Fibroblast of pulmonary artery (primary cell): ENCODE data around the gene LRP1B.

Source experiments
- DNase-seq: peaks from one replicate; pipeline ENCODE4 v3.0.0-alpha.2; 2010; ENCODE audit warnings: low read depth
- H3K4me3 ChIP-seq: replicated peaks from 2 replicates; pipeline ENCODE4 v1.5.1; 2011; ENCODE audit warnings: low read depth, mild to moderate bottlenecking, control low read depth, low read length, moderate library complexity
- CTCF ChIP-seq: IDR thresholded peaks from 2 replicates; pipeline ENCODE4 v1.5.1; 2011; ENCODE audit warnings: mild to moderate bottlenecking, control low read depth, low read length, inconsistent platforms; ENCODE audit errors: missing control alignments

Gene LRP1B

GRCh38 chr2:141496810-141497209 is 634.0 kb downstream of the LRP1B start:
- peak; percentile 25 for DNase-seq
- no peak overlapping the region for H3K4me3 ChIP-seq

GRCh38 chr2:141493936-141494335 is 636.9 kb downstream of the LRP1B start:
- no peak for DNase-seq
- no peak overlapping the region for H3K4me3 ChIP-seq
- no peak for TF ChIP-seq CTCF

More at GRCh38 chr2:141496810-141497209, 634.0 kb downstream of the LRP1B start:
- no peak for TF ChIP-seq CTCF

GRCh38 chr2:141492816-141493215 is 638.0 kb downstream of the LRP1B start:
- H3K4me3 ChIP-seq, result no peak overlapping the region
- no peak for DNase-seq
- no peak for TF ChIP-seq CTCF

GRCh38 chr2:141490886-141491285 is 639.9 kb downstream of the LRP1B start:
- DNase-seq, result no peak
- TF ChIP-seq CTCF, result no peak
- no peak overlapping the region for H3K4me3 ChIP-seq

- no peak overlapping the region for H3K4me3 ChIP-seq
- TF ChIP-seq CTCF, result no peak
- DNase-seq, result no peak
Measured at GRCh38 chr2:141482697-141483096, 648.1 kb downstream of the LRP1B start.

- TF ChIP-seq CTCF, result no peak
- no peak overlapping the region for H3K4me3 ChIP-seq
- DNase-seq, result no peak
Measured at GRCh38 chr2:141475801-141476200, 655.0 kb downstream of the LRP1B start.

- no peak for TF ChIP-seq CTCF
- H3K4me3 ChIP-seq, result no peak overlapping the region
- DNase-seq, result no peak
Measured at GRCh38 chr2:141468761-141469160, 662.1 kb downstream of the LRP1B start.
